SH-SY5Y (cell line): ENCODE data around the gene ZNRF1.

Experiments used
- GATA2 ChIP-seq: IDR thresholded peaks from 2 replicates; pipeline ENCODE4 v1.6.1; 2011; ENCODE audit warnings: mild to moderate bottlenecking, low read depth, low read length
- GATA3 ChIP-seq: IDR thresholded peaks from 2 replicates; pipeline ENCODE4 v1.6.1; 2011; ENCODE audit warnings: low read depth, mild to moderate bottlenecking, low read length, moderate library complexity

DNA sequence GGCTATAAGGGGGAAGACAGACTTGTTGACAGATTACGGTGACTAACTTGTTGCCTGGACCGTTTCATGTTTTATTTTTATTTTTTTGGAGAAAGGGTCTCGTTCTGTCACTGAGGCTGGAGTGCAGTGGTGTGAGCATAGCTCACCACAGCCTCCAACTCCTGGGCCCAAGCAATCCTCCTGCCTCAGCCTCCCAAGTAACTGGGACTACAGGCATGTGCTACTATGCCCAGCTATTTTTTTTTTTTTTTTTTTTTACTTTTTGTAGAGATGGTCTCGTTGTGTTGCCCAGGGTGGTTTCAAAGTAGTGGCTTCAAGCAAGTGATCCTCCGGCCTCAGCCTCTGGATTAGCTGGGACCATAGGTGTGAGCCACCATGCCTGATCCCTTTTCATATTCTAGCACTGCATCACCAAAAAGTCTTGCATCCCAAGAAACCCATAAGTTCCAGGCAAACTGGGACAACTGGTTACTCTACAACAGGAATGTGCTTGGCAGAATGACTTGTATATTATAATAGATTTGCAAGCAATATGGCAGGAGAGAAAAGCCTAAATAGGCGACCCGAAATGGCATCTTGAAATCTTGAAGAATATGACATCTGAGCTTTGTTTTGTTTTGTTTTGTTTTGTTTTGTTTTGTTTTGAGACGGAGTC lies 11.7 kb upstream of the ZNRF1 start:
- no peak for TF ChIP-seq GATA3
- no peak for TF ChIP-seq GATA2
